Ovary (tissue), 9 donors: Measurements from ENCODE around the gene TALDO1. TPM values are rescaled to one million over a fixed set of nuclear protein-coding genes. Genes with fewer than 3 reads are reported as not detected.

Experiments used
- DNase-seq, 5 donors: peaks; one replicate each; pipeline ENCODE4 v3.0.0-alpha.2; 2019 to 2020
- H3K27ac ChIP-seq, 2 donors: fragments of 200-600 bp; one replicate each; pipeline versions ENCODE4 v1.5.1 to v1.8.0; 2019 to 2022
- H3K27me3 ChIP-seq: fragments of 200-600 bp; one replicate; pipeline ENCODE4 v1.8.0; 2022
- H3K36me3 ChIP-seq: fragments of 200-600 bp; sonication (generic); one replicate; pipeline ENCODE4 v1.5.1; 2019
- H3K4me1 ChIP-seq: one replicate; pipeline ENCODE4 v1.8.1; 2013; ENCODE audit warnings: mild to moderate bottlenecking, moderate library complexity; ENCODE audit not compliant: insufficient read depth
- H3K4me3 ChIP-seq: fragments of 200-600 bp; sonication (generic); one replicate; pipeline ENCODE4 v1.5.1; 2017
- H3K9me3 ChIP-seq, 2 donors: fragments of 200-600 bp in 1 of 2; sonication (generic) in 1 of 2; one replicate each; pipeline versions ENCODE4 v1.5.1 to v1.8.1; 2013 to 2019; ENCODE audit warnings: mild to moderate bottlenecking in 1 of 2, moderate library complexity in 1 of 2
- EP300 ChIP-seq: sonication (generic); formaldehyde crosslinking; IDR thresholded peaks from one replicate; pipeline ENCODE4 v1.6.1; 2017; ENCODE audit warnings: antibody characterized with exemption
- POLR2A ChIP-seq: fragments of 450-650 bp; IDR thresholded peaks from one replicate; pipeline ENCODE4 v1.6.1; 2017; ENCODE audit warnings: antibody characterized with exemption, mild to moderate bottlenecking, moderate library complexity
- WGBS, 3 donors: extraction: QIAGEN DNeasy Blood & Tissue Kit in 1 of 3; methylation state at CpG; one replicate each; pipeline versions ENCODE4 v1.1.5 to v1.1.7; 2013 to 2017; 5-methylcytosine and 5-hydroxymethylcytosine counted together
- intact Hi-C, 4 donors: fragments of 100-400 bp; cut with DNase I; formaldehyde crosslinking; loops; one replicate each; pipeline versions ENCODE4 v1.11.0 to v1.15.1; 2022 to 2023
- polyA plus RNA-seq, 2 donors: library from polyadenylated mRNA; stranded (reverse); fragments of 200-250 nt in 1 of 2; fragments of 350-450 nt in 1 of 2; fragmentation: Illumina TruSeq in 1 of 2; extraction: RNeasy Lipid Tissue Mini Kit (QIAGEN cat#74804) in 1 of 2; gene quantifications; one replicate each; pipeline ENCODE4 v1.2.3, GENCODE V29; 2013 to 2014
- total RNA-seq, 7 donors: library from RNA; depleted of rRNA in 2 of 7; stranded (reverse); fragments of >200 nt in 2 of 7; fragmentation: NEBNext Ultra II Directional in 3 of 7; extraction: Animal tissue kit (Norgen Biotek cat#: 25700) in 3 of 7; gene quantifications; one replicate each; pipeline versions ENCODE4 v1.1.0 to v1.2.4, GENCODE V29; 2016 to 2023
- TF ChIP-seq, protein P1 (sequence below), 3 donors: fragments of 450-650 bp in 2 of 3; fragments of 200-600 bp in 1 of 3; IDR thresholded peaks; one replicate each; pipeline versions ENCODE4 v1.5.1 to v1.8.0; 2016 to 2022; ENCODE audit warnings: antibody characterized with exemption in 3 of 3, mild to moderate bottlenecking in 1 of 3
- donor health status: DM: no; HTN: no; CAD: no; lungs with moderate emphysema.
- donor health status: DM: no; HTN: no; CAD: no.
- donor health status: Bipolar disorder and iron deficiency.
- donor health status: DM: yes; HTN: yes; CAD: no.
- donor health status: DM: no; HTN: no; CAD: no.
- donor health status: DM: yes; HTN: yes; CAD: no.

The TALDO1 gene
- total and polyA plus RNA-seq, 9 donors: 75.0 to 134 (median 110) TPM

DNA sequence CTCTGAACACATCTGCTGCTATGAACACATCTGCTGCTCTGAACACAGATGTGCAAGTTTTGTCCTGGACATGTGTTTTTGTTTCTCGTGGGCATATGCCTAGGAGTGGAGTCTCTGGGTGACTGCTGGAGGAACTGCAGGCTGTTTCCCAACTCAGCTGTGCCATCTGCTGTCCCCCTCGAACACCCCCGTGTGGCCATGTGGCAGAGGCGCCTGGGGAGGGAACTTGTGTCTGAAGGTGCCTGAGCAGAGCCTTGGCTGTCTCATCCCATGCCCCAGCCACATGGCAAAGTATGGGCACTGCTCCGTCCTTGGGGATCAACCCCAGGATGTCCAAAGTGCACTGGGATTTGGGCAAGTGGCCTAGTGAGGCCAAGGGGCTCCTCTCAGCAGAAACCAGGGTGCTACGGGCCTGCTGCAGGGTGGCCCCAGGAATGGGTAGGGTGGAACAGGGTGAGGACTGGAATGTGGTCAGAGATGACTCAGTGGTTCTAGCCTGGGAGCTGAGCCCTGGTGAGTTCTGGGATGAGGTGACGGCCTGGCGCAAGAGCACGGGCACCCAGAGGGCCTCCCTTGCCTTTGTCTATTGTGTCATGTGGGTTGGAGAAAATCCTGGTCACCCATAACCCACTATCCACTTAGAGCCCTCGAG, 15.3 kb downstream of the TALDO1 start:
- Histone ChIP-seq H3K4me1 (no peaks in the 10 kb centered on the region), H3K27ac (no peak overlapping the region), H3K36me3 (no peaks in the 10 kb centered on the region), H3K9me3 (no peaks in the 10 kb centered on the region), H3K27me3 (no peaks in the 10 kb centered on the region), H3K4me3 (no peak overlapping the region)
- peak in 1 of 5 donors; percentile 26 for DNase-seq
- intact Hi-C loops: no loop called here
- TF ChIP-seq, protein P1, sequence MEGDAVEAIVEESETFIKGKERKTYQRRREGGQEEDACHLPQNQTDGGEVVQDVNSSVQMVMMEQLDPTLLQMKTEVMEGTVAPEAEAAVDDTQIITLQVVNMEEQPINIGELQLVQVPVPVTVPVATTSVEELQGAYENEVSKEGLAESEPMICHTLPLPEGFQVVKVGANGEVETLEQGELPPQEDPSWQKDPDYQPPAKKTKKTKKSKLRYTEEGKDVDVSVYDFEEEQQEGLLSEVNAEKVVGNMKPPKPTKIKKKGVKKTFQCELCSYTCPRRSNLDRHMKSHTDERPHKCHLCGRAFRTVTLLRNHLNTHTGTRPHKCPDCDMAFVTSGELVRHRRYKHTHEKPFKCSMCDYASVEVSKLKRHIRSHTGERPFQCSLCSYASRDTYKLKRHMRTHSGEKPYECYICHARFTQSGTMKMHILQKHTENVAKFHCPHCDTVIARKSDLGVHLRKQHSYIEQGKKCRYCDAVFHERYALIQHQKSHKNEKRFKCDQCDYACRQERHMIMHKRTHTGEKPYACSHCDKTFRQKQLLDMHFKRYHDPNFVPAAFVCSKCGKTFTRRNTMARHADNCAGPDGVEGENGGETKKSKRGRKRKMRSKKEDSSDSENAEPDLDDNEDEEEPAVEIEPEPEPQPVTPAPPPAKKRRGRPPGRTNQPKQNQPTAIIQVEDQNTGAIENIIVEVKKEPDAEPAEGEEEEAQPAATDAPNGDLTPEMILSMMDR (IDR thresholded peaks at IDR 0.05): no peak
- TF ChIP-seq POLR2A (no peak), EP300 (no peak)
- 60 to 65% (median 62%) methylated on average over 10 of the region's 10 CpGs for WGBS, 3 donors

DNA sequence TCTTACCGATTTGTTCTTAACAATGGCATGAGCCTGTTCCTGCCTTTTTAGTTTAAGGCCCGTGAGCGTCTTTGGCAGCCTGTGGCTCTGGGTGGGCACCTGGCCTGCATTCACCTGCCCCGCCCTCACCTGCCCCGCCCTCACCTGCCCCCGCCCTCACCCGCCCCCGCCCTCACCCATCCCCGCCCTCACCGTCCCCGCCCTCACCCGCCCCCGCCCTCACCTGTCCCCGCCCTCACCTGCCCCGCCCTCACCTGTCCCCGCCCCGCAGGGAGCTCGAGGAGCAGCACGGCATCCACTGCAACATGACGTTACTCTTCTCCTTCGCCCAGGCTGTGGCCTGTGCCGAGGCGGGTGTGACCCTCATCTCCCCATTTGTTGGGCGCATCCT, 15.8 kb downstream of the TALDO1 start:
- no peak for DNase-seq
- Histone ChIP-seq H3K4me3 (no peak overlapping the region), H3K27ac (no peak overlapping the region), H3K4me1 (no peaks in the 10 kb centered on the region), H3K36me3 (no peaks in the 10 kb centered on the region), H3K9me3 (no peaks in the 10 kb centered on the region), H3K27me3 (no peaks in the 10 kb centered on the region)
- intact Hi-C loops: no loop called here
- WGBS, 3 donors: 58 to 60% (median 58%) methylated on average over 24 of the region's 24 CpGs
- TF ChIP-seq EP300 (no peak), POLR2A (no peak)
- TF ChIP-seq, protein P1 (IDR thresholded peaks at IDR 0.05): no peak

DNA sequence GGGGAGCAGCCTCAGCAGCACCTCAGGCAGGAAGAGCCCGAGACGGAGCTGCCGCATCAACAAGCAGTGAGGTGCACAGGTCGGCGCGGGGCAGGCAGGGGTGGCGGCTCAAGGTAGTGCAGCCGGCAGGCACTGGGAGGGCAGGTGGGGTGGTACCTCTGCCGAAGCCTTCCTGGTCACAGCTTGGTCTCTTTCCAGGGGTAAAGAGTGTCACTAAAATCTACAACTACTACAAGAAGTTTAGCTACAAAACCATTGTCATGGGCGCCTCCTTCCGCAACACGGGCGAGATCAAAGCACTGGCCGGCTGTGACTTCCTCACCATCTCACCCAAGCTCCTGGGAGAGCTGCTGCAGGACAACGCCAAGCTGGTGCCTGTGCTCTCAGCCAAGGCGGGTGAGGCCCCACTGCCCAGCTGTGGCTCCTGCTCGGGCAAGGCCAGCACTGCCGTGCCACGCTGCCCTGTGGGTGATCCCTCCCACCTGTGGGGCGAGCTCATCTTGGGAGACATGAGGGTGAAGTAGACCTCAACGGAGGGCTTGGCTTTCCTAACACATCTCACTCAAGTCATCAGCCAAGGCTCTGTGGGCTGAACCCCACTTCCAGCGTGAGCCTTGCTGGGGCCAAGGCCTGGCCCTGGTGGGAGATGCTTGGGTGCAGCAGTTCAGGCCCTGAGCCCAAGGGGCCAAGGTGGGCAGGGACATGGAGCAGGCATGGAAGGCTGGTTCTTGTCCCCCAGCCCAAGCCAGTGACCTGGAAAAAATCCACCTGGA, 16.5 kb downstream of the TALDO1 start:
- H3K27ac ChIP-seq: no peak overlapping the region
- no peaks in the 10 kb centered on the region for H3K9me3 ChIP-seq
- no peak overlapping the region for H3K4me3 ChIP-seq
- no peaks in the 10 kb centered on the region for H3K27me3 ChIP-seq
- H3K4me1 ChIP-seq: no peaks in the 10 kb centered on the region
- intact Hi-C loops: no loop called here
- DNase-seq: no peak
- no peaks in the 10 kb centered on the region for H3K36me3 ChIP-seq
- WGBS, 3 donors: 85 to 90% (median 86%) methylated on average over 22 of the region's 22 CpGs
- no peak for TF ChIP-seq POLR2A
- TF ChIP-seq, protein P1 (IDR thresholded peaks at IDR 0.05): no peak
- no peak for TF ChIP-seq EP300

DNA sequence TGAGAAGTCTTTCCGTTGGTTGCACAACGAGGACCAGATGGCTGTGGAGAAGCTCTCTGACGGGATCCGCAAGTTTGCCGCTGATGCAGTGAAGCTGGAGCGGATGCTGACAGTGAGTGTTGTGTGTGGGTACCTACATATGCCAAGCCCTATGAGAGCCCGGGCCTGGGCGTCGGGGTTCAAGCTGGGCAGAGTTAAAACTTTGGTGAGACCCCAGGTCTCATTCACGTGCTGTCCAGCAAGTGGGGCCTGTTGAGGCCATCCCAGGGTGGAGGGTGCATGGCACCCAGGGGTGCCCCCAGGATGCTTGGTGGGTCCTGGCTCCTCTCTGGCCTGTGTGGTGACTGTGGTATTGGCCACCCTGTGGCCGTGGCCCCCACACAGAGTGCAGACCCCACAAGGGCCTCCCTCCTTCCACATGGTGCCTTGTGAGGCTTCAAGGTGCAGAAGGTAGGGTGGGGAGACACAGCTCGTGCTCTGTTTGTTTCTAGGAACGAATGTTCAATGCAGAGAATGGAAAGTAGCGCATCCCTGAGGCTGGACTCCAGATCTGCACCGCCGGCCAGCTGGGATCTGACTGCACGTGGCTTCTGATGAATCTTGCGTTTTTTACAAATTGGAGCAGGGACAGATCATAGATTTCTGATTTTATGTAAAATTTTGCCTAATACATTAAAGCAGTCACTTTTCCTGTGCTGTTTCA, 17.2 kb downstream of the TALDO1 start:
- no peak for DNase-seq
- Histone ChIP-seq H3K4me1 (no peaks in the 10 kb centered on the region), H3K36me3 (no peaks in the 10 kb centered on the region), H3K27me3 (no peaks in the 10 kb centered on the region), H3K4me3 (no peak overlapping the region), H3K9me3 (no peaks in the 10 kb centered on the region), H3K27ac (no peak overlapping the region)
- intact Hi-C loops: no loop called here
- TF ChIP-seq POLR2A (no peak), EP300 (no peak)
- TF ChIP-seq, protein P1 (IDR thresholded peaks at IDR 0.05): no peak
- WGBS, 3 donors: 71 to 78% (median 73%) methylated on average over 18 of the region's 18 CpGs
